SK-MEL-5 (cell line): Measurements from ENCODE around the gene BLOC1S4. TPM values are rescaled to one million over a fixed set of nuclear protein-coding genes. Genes with fewer than 3 reads are reported as not detected.
"Not testable (repeated sequence)": the region's sequence is repeated elsewhere in the genome, so short reads cannot be mapped to it uniquely, and the experiment has no call there.

Experiments
- DNase-seq: peaks from one replicate; pipeline ENCODE4 v3.0.0-alpha.2; 2016; ENCODE audit warnings: low read depth, low spot score
- in situ Hi-C: cut with HindIII; loops from 2 replicates; pipeline ENCODE4 v1.10.0; 2016; ENCODE audit warnings: low sequenced_read_pairs, high pct_unique_total_duplicates, low pct_unique_long_range_greater_than_20kb
- total RNA-seq: library from RNA; depleted of rRNA; stranded (reverse); fragments of >200 nt; shearing (Covaris generic); gene quantifications from 2 replicates; pipeline ENCODE4 v1.2.3, GENCODE V29; 2014

Gene BLOC1S4
- total RNA-seq, 1 experiment from 2014 or later: 12.9 TPM

DNA sequence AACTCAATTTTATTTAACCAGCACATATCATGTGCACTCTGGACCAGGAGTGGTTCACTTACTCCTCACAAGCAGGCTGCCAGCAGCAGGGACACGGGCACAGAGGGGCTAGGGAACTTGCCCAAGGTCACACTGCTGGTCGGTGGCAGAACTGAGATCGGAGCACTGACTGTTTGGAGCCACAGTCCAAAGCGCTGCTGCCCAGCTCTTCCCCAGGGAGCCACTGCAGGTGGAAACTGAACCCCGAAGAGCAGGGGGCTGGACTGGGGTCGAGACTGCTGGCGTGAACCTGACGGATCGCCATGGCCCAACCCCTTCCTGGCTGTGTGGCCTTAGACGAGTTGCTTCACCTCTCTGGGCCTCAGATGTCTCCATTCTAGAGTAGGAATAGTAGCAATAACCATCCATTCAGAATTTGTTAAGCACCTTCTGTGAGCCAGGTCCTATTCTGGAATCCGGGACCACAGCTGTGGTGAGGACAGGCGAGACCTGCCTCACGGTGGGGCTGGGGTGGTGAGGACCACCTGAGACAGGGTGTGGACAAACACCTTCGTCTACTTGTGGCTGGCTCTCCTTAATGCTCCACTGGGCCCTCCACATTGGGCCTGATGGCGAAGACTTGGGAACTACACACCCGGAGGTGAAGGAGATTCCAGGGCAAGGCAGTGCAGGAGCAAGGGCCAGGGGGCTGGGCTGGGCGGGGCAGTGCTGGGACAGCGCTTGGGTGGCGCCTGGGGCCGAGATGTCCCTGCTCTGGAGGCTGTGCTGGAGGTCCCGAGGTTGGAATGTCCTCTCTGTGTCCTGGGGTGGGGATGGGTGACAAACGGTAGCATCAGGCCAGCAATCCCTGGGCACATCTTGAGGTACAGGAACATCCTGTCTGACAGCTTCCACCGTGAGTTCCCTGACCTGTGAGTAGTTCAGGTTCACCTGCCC is 34.6 kb downstream of the BLOC1S4 start:
- in situ Hi-C loops: no loop called here
- no peak for DNase-seq

DNA sequence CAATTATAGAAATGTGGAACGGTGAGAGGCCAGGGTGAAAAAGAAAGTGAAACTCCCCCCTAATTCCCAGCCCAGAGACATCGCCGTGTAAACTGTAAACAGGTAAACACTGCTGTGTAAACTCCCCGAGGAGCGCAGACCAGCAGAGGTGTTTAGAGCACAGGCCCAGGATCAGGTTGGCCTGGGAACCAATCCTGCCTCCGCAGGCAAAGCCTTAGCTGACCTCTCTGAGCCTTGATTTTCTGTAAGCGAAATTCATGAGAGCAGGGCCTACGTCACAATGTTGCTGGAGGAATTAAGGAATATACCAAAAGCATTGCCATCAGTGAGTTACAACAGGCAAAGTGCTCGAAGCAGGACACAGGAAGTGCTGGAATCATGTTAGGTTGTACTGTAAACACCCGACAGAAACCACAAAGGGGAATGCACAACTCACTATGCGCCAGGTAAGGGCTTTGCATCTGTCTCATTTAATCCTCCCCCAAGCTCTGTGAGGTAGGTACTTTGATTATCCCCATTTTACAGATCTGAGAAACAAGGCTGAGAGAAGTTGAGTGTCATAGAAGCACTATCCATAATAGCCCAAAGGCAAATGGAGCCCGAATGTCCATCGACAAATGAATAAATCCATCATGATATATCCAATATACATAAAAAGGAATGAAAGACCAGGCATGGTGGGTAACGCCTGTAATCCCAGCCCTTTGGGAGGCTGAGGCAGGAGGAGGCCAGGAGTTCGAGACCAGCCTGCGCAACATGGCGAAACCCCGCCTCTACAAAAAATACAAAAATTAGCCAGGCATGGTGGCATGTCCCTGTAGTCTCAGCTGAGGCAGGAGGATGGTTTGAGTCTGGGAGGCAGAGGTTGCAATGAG is 35.9 kb downstream of the BLOC1S4 start:
- in situ Hi-C loops: no loop called here
- DNase-seq: no peak

DNA sequence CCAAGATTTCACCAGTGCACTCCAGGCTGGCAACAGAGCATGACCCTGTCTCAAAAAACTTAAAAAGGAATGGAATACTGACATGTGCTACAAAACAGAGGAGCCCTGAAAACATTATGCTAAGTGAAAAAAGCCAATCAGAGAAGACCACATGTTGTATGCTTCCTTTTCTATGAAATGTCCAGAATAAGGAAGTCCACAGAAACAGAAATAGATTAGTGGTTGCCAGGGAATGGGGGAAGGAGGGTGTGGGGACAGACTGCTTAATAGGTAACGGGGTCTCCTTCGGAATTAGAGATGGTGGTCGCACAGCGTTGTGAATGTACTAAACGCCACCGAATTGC is 36.5 kb downstream of the BLOC1S4 start:
- in situ Hi-C loops: no loop called here

DNA sequence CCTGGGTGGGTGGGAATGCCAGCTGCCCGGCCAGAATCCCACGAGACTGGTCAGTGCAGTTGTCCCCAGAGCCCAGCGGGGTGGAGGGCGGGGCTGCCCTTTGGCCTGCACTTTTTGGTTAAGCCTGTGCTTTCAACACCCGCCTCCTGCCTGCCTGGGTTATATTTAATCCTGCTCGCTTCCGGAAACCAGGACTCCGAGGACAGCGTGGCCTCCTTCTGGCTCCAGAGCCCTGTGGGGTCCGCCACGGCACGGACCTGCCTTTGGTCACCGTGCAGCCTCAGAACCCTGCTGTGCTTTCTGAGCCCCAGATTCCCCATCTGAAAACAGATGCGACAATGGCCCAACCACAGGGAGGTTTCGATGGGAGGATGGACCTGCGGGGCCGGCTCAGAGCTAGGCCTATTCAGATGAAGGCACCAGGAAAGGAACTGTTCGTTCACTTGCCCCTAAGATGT is 37.2 kb downstream of the BLOC1S4 start:
- in situ Hi-C loops: no loop called here
- DNase-seq: no peak

More for the DNA sequence above, 36.5 kb downstream of the BLOC1S4 start:
- no peak for DNase-seq

DNA sequence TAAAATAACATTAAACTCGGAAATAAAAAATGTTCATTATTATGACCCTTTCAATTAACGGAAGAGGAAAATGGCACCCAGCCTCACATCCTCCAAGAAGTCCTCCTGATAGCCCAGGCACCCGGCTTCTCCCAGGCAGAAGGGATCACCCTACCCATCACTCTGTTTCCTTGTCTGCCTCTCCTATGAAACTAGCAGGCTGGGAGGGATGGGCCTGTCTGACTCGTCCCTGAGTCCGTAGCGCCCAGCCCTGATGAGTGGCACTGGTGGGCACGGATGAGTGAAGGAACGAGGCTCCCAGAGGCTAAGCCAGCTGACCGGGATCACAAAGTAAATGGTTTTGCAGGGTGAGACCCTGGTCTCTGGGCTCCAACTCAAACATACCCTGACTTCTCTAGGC is 37.9 kb downstream of the BLOC1S4 start:
- DNase-seq: no peak
- in situ Hi-C loops: no loop called here

DNA sequence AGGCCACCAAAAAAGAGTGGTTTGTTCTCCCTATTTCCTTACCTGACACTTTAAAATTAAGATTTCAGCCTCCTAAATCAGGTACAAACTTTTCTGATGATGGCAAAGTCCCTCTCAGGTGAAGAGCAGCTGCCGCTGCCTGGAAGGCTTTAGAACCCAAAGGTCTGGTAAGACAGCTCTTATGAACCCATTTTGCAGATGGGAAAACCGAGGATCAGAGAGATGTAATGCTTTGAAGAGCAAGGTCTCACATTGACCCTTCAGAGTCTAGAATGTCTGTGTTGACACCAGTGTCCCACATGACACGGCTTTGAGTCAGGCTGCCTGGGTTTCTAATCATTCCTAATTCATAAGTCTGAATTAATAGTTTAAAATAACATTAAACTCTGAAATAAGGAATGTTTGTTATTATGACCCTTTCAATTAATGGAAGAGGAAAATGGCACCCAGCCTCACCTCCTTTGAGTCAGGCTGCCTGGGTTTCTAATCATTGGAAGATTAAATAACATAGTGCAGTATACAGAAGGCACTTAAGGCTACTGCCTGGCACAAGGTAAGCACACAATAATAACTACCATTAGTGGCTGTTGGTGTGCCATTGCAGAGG is 38.6 kb downstream of the BLOC1S4 start:
- DNase-seq: no peak
- in situ Hi-C loops: no loop called here

DNA sequence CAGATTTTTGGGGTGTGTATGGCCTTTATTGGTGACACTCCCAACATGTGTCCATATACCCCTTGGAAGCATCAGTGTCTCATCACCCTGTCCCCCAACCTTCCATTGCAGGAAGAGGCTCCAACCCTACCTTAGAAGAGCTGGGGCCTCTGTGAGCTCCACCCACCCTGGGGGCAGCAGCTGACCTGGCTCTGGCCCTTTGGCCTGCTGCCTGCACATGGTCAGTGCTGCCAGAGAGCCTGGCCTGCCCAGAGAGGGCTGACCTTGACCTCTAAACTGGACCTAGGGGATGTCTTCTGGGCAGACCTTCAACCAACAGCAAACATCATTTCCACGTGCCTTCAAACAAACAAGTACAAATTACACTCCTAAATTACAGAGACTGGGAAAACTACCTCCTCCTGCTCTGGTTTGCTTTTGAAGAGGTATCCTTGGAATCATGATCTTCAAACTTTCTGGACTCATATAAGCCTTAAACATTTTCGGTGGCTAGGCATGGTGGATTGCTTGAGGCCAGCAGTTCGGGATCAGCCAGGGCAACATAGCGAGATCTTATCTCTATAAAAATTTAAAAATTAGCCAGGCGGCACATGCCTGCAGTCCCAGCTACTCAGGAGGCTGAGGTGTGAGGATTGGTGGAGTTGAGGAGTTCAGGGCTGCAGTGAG is 39.2 kb downstream of the BLOC1S4 start:
- DNase-seq: no peak
- in situ Hi-C loops: no loop called here

DNA sequence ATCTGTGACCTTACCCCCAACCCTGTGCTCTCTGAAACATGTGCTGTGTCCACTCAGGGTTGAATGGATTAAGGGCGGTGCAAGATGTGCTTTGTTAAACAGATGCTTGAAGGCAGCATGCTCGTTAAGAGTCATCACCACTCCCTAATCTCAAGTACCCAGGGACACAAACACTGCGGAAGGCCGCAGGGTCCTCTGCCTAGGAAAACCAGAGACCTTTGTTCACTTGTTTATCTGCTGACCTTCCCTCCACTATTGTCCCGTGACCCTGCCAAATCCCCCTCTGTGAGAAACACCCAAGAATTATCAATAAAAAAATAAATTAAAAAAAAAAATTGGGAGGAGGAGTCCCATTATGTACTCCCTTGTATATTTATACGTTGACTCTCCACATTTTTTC is 40.4 kb downstream of the BLOC1S4 start:
- DNase-seq, in situ Hi-C loops: not testable (repeated sequence)

DNA sequence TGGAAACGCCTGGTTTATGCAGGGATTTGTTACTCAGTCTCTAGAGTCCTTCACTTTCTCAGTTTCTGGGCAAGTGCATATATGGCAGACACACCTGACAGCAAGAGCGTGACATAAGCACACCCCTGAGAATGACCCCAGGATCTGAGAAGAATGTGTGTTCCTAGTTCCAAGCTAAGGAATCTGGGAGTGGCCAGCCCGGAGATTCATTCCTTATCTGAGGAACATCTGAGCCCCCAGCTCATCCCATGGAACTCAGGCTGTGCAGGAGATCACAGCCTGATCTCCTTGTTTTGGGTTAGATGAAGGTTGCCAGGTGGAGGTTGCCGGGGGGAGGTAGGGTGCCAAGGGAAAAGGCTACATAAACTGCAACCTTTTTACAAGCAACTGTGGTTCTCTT is 42.8 kb downstream of the BLOC1S4 start:
- in situ Hi-C loops: no loop called here
- no peak for DNase-seq

DNA sequence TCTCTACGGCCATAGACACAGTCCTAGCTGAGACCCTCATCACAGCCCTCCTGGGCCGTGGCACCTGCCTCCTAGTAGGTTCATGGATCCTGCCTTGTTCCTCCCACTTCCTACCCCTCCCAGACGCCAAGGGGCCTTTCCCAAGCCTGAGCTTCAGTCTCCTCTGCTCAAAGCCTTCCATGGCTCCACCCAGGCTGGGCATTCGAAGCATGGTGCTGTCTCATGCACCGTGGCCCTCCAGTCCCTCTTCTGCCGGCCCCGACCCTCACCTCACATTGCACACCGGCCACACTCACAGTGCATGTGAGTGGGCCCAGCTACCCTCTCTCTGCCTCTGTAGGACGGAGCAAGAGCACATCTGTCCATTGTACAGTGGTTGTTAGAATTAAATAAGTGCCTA is 44.9 kb downstream of the BLOC1S4 start:
- in situ Hi-C loops: no loop called here
- no peak for DNase-seq

DNA sequence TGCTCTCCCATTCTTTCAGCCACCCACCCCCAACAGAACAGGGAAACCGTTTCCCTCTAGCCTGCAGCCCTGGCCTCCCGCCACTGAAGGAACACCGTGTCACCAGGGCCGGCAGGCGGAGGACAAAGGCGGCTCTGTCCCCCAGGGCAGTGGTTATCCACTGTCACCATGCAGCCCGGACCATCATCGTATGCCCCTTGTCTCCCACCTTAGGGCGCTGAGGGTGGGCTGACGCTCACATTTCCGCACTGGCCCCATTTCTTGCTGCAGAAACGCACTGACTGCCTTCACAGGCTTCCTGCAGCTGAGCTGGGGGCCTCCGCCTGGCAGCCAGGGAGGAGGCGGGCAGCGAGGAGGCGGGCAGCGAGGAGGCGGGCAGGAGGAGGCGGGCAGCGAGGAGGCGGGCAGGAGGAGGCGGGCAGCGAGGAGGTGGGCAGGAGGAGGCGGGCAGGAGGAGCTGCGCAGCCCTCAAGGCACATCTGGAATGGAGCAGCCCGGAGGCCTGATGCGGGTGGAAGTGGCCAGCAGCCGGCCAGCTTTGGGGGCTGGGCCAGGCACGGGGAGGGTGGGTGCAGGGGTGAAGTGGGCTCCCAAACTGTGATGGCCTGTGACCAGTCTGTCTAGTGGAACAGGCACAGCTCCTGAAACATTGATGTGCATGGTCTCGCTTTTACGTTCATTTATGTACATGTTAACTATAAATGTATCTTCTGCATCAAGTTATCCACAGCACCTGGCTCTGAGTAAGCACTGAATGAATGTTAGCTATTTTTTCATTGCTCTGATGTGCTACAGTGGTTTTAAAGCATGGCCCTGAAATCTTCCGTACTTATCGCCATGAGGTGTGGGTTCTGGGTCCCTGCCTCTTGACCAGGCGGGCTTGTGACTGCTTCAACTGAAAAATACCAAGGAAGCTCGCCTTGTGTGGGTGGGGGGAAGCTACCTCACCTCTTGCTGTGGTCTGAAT is 46.0 kb downstream of the BLOC1S4 start:
- in situ Hi-C loops: no loop called here
- no peak for DNase-seq

DNA sequence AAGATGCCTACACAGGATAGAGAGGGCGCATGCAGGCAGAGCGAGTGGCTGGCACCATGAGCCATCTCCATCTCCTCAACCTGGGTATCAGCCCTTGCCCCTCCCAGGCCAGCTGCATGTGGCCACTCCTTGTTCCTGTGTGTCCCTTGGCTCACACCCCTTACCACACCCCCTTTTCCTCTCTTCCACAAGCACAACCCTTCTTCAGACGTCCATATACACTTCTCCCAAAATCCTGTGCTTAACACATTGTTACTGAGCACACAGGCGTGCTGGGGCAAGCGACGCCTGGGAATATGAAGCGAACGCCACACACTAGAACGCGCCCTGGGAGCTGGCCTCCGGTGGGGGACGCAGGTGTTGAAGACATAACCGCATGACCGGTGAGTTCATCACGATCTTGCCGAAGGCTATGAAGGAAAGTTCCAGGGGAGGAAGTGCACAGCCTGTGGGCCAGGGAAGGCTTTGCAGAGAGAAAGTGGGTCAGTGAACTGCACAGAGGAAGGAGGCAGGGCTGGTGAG is 47.4 kb downstream of the BLOC1S4 start:
- in situ Hi-C loops: no loop called here
- peak; percentile 29 for DNase-seq

DNA sequence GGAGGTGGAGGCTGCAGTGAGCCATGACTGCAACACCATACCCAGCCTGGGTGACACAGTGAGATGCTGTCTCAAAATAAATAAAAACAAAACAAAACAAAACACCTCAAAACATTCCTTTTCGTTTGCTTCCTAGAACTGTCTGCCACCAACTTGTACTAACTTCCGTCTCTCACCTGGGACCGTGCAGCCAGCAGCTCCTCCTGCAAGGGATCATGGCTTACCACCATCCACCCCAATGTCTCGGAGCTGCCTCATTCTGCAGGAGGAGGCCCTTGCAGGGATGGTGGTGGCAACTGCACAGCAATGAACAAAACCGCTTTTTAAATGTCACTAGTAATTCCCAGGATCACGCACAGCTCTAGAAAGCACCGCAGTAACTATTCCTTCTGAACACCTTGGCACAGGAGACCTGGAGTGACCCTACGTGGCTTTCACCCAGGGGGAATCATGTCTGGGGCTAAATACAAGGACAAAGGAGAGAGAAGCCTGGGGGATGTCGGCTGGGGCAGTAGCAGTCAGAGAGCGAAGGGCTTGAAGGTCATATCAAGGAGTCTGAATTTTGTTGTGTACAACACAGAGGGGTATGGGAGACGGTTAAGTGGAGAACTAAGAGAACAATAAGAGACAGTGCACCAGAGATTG is 49.1 kb downstream of the BLOC1S4 start:
- no peak for DNase-seq
- in situ Hi-C loops: no loop called here

DNA sequence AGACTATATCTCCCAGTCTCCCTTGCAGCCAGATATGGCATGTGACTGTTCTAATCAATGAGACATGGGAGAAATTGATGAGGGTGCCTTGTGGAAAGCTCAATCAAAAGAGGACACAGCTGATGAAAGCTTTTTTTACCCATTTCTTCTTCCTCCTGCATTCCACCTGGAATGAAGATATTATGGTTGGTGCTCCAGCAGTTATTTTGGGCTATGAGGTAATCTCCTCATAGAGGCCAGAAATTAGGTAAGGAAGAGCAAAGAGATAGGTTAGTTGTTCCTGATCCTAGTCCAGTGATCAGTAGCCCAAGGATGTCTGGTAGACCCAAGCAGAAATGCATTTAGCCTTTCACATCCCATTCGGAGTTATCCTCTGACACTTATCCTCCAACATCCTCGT is 49.7 kb downstream of the BLOC1S4 start:
- in situ Hi-C loops: no loop called here
- no peak for DNase-seq
